Retinal pigment epithelial cell (primary cell): Measurements from ENCODE around the gene USF1.

Experiments
- DNase-seq: peaks from one replicate; pipeline ENCODE4 v3.0.0-alpha.2; 2010; ENCODE audit warnings: low read depth
- H3K4me3 ChIP-seq: 2 replicates; pipeline ENCODE4 v1.5.1; 2011; ENCODE audit warnings: mild to moderate bottlenecking, low read length, control low read depth, moderate library complexity
- CTCF ChIP-seq: conservative IDR thresholded peaks from 2 replicates; pipeline ENCODE4 v1.5.1; 2011; ENCODE audit warnings: low read depth, low read length, control low read depth, inconsistent platforms

The USF1 gene

DNA sequence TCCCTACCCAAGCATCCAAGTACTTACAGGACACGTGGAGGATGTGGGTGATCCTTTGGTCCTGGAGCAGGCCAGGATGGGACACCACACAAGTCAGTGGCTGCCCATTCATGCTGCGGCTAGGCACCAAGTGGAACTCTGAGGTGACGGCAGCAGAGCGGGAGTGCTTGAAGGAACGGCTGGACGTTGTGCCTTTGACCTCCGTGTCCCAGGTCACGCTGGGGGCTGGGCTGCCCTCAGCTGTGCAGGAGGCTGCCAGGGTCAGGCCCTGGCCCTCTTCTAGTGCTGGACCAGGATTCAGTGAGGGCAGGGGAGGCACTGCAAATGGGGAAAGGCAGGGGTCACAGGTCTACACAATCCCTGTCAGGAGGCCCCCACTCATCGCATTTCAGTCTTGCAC, 31.6 kb upstream of the USF1 start:
- H3K4me3 ChIP-seq = no peak overlapping the region
- no peak for DNase-seq
- TF ChIP-seq CTCF = no peak

DNA sequence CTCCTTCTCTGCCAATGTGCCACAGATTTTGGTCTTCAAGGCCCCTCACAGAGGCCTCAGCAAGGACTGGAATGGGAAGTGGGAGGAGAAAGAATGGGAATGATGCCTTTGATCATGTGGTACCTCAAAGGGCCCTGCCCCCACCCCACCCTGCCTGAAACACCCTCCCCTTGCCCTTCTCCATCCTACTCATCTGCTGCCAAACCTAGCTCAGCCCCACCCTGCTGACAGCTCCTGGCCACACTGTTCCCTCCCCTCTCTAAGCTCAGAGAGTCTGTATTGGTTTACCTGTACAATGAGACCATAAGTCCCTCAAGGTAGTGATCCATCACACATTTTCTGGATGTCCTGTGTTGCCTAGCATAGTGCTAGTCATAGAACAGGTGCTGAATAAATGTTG, 30.6 kb upstream of the USF1 start:
- no peak for TF ChIP-seq CTCF
- H3K4me3 ChIP-seq = no peak overlapping the region
- no peak for DNase-seq

DNA sequence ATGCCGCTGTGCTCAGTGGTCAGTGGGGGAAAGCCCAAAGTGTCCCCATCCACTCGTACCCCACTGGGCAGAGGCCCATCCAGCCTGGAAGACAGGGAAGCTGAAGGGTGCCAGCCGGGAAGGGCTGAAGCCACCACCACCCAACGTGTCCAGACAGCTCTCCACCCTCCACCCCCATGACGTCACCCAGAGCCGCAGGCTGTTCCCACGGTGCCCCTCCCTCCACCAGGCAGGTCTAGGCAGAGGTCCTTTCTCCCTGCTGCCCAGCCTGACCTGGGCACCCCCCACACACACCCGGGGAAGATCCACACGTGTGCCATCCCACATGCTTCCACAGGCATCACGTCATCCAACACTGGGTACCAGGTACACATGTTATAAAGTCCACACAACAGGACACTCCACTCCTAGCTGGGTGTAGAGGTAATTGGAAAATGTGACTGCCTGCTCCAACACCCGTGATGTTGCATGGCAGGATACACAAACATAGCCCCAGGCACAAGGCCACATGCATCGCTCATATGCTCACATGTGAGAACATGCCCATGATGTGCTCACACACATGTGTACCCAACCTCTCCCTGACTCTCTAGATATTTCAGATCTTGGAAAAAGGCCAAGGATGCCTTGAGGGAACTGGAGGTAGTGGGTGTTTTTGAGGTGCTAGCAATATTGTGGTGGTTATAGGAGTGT, 29.0 kb upstream of the USF1 start:
- TF ChIP-seq CTCF = no peak
- no peak for DNase-seq
- no peak overlapping the region for H3K4me3 ChIP-seq

- H3K4me3 ChIP-seq = no peak overlapping the region
- DNase-seq = no peak
- TF ChIP-seq CTCF = no peak
Observed at GRCh38 chr1:161073474-161074121, 27.8 kb upstream of the USF1 start.

DNA sequence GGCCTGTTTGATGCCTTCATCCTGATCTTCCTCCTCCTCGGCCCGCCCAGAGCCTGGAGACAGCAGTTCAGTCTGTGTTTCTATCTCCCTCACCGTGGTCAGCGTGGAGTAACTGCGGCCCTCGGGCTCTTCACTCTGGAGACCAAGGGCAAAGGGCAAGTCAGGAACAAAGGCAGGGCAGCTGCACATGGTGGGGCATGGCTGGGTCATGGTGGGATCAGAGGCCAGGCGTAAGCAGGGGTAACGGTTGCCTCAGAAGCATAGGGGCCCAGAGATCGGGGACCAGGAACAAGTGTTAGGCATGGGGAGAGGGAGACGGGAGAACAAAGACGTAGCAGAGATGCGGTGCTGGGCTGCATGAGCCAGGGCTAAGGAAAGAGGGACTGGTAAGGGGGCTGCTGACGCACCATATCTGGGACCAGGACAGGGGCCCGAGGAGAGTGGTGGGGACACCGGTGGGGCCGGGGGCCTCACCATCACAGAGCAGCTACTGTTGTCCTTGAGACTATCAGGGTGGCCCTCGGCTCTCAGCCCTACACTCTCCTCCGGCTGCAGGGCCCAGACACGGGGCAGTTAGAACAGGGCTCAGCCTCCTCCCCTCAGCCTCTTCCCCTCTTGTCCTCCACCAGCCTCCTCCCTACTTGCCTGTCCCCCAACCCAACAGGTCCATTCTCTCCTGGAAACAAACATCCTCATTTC, 27.1 kb upstream of the USF1 start:
- no peak for TF ChIP-seq CTCF
- H3K4me3 ChIP-seq = no peak overlapping the region
- no peak for DNase-seq

DNA sequence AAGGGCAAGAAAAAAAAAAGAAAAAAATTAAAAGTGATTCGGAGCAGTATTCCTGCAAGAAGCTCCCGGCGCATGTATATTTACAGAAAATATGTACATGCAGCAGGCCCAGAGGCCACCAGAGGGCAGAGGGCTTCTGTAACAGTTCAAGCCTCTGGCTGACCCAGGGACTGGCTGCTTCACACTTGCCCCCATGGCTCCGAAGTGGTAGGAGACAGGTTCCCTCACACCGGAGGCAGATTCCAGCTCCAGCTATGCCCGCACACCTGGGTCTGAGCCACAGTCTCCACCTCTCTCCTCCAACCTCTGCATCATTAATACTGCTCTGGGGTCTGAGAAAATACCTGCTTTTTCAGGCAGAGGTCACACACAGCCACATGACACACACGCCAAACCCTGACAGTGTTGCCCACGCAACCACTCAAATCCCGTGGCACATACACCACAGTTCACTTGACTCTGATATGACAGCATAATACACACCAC, 26.2 kb upstream of the USF1 start:
- peak; percentile 71 for TF ChIP-seq CTCF
- DNase-seq = no peak
- no peak overlapping the region for H3K4me3 ChIP-seq
